ENCODE results near the gene KRTAP10-9.

KRTAP10-9 gene

GRCh38 chr21:44664691-44665090 lies 37.8 kb downstream of the KRTAP10-9 start:
- TF ChIP-seq ZFX (IDR thresholded peaks at IDR 0.05) = no peak

GRCh38 chr21:44666401-44667320 lies 39.8 kb downstream of the KRTAP10-9 start, which contains the start of gene KRTAP12-2:
Gene KRTAP12-2 (minus strand): TSS chr21:44666927. CDS start chr21:44666886, 41 bp downstream.
- TF ChIP-seq CTCF (conservative IDR thresholded peaks at IDR 0.05) (no peak), ZFX (IDR thresholded peaks at IDR 0.05) (no peak)
- no peak within 1 kb of the TSS for H3K27ac ChIP-seq

More at GRCh38 chr21:44664691-44665090, 37.8 kb downstream of the KRTAP10-9 start:
- no peak overlapping the region for H3K27ac ChIP-seq

- TF ChIP-seq CTCF (conservative IDR thresholded peaks at IDR 0.05) = no peak
- no peak for TF ChIP-seq ZFX (IDR thresholded peaks at IDR 0.05)
Measured at GRCh38 chr21:44667612-44668011, 40.7 kb downstream of the KRTAP10-9 start.

GRCh38 chr21:44670642-44671432 lies 43.9 kb downstream of the KRTAP10-9 start:
- no peak for TF ChIP-seq ZFX (IDR thresholded peaks at IDR 0.05)
- TF ChIP-seq CTCF (conservative IDR thresholded peaks at IDR 0.05) = no peak
- H3K27ac ChIP-seq = no peak overlapping the region

More at GRCh38 chr21:44667612-44668011, 40.7 kb downstream of the KRTAP10-9 start:
- H3K27ac ChIP-seq = no peak overlapping the region

- TF ChIP-seq ZFX (IDR thresholded peaks at IDR 0.05) (no peak), CTCF (conservative IDR thresholded peaks at IDR 0.05) (no peak)
Measured at GRCh38 chr21:44671911-44672310, 45.0 kb downstream of the KRTAP10-9 start.

GRCh38 chr21:44677881-44678280 lies 51.0 kb downstream of the KRTAP10-9 start:
- H3K27ac ChIP-seq = no peak overlapping the region
- no peak for TF ChIP-seq ZFX (IDR thresholded peaks at IDR 0.05)
- TF ChIP-seq CTCF (conservative IDR thresholded peaks at IDR 0.05) = no peak

More at GRCh38 chr21:44671911-44672310, 45.0 kb downstream of the KRTAP10-9 start:
- no peak overlapping the region for H3K27ac ChIP-seq
